Central memory CD8-positive, alpha-beta T cell (primary cell): ENCODE data around the gene SEC14L1.

ENCODE experiments used
- ATAC-seq: fragments of 150-1000 bp; cut with Tn5 transposase; replicated peaks from 2 replicates; pipeline ENCODE4 v1.10.0; 2022; ENCODE audit warnings: mild to moderate bottlenecking, moderate FRiP score, moderate number of reproducible peaks; ENCODE audit not compliant: poor library complexity, severe bottlenecking; ENCODE audit errors: extremely low read depth
- DNase-seq, 2 donors: peaks; one replicate each; pipeline ENCODE4 v3.0.0; 2021; ENCODE audit warnings: low spot score in 2 of 2
- H3K27ac Mint-ChIP-seq: one replicate; pipeline ENCODE4 v1.8.0; 2022; ENCODE audit warnings: low read depth, mild to moderate bottlenecking, moderate library complexity, mixed read lengths
- H3K27me3 Mint-ChIP-seq: one replicate; pipeline ENCODE4 v1.8.0; 2022; ENCODE audit warnings: mixed read lengths
- H3K36me3 Mint-ChIP-seq: one replicate; pipeline ENCODE4 v1.8.0; 2022; ENCODE audit warnings: mild to moderate bottlenecking, moderate library complexity, mixed read lengths; ENCODE audit not compliant: insufficient read depth
- H3K4me1 Mint-ChIP-seq: one replicate; pipeline ENCODE4 v1.8.0; 2022; ENCODE audit warnings: mixed read lengths
- H3K4me3 Mint-ChIP-seq: one replicate; pipeline ENCODE4 v1.8.0; 2022; ENCODE audit warnings: mild to moderate bottlenecking, moderate library complexity, mixed read lengths
- H3K9me3 Mint-ChIP-seq: one replicate; pipeline ENCODE4 v1.8.0; 2022; ENCODE audit warnings: mixed read lengths

SEC14L1 gene

GRCh38 chr17:77163001-77163400 is 22.2 kb downstream of the SEC14L1 start:
- Mint-ChIP-seq H3K36me3 (peaks cover 10% of the 10 kb centered on the region), H3K27ac (no peak overlapping the region), H3K9me3 (no peaks in the 10 kb centered on the region), H3K4me3 (no peak overlapping the region), H3K27me3 (no peaks in the 10 kb centered on the region), H3K4me1 (peaks cover 38% of the 10 kb centered on the region)
- no peak for ATAC-seq
- no peak for DNase-seq

DNA sequence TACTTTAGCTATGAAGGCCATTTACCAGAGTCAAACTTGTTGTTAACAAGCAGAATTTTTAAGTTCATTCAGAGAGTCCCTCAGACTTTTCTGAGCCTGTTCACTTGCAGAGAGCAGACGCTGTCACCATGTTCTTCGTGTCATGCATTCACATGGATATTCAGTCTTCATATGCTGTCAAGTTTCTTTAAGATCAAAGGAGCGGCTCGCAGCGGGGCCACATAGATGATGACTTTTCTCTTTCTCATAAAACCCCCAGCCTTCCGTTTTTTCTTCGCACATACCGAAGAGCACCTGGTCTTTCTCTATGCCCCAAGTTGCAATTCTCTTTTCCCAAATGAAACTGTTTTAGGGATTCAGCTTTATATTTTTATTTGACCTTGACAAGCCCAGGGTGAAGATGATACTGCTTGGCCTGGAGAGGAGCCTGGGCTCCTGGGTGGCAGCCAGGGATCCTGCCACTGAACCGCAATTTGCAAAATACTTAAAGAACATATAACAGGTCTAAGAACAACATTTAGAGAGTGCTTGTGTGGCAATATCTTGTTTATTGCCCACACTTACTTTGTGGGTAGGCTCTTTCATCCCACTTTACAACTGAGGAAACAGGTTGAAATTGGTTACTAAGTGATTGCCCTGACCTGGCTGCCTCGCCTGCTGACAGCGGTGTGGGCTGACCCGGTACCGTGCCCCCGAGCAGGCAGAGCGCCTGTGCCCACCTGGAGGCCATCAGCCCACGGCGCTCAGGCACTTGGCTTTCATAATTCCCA is 22.9 kb downstream of the SEC14L1 start:
- no peaks in the 10 kb centered on the region for H3K27me3 Mint-ChIP-seq
- DNase-seq (no peak), ATAC-seq (no peak)
- H3K4me1 Mint-ChIP-seq, result peaks cover 33% of the 10 kb centered on the region
- H3K27ac Mint-ChIP-seq, result no peak overlapping the region
- H3K36me3 Mint-ChIP-seq, result peaks cover 8% of the 10 kb centered on the region
- H3K4me3 Mint-ChIP-seq, result no peak overlapping the region
- no peaks in the 10 kb centered on the region for H3K9me3 Mint-ChIP-seq

DNA sequence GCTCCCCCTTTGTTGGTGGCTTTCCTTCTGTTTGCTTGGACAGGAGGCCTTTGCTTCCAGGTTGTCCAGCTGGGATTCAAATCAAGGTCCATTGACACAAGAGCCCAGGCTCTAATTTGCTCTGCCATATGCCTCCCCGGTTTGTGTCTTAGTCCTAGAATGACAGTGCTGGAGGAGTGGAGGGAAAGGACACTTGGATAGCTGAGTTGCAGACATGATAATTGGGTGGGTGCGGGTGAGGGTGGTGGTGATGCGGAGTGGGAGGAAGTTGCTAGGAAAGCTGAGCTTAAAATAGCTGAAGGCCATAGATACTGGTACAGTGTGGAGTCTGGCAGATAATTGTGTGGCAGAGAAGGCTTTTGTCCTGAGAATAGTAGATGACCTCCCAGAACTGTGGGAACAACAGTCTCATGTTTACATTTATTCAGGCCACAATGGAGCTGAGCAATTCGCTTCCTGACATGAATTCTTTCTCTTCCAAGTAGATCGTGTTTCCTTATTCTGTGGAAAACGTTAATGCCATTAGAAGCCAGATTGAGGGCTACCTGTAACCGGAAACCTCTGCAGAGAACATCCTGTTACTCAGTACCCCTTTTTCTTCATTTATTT is 23.8 kb downstream of the SEC14L1 start:
- H3K27me3 Mint-ChIP-seq, result no peaks in the 10 kb centered on the region
- ATAC-seq, result no peak

DNA sequence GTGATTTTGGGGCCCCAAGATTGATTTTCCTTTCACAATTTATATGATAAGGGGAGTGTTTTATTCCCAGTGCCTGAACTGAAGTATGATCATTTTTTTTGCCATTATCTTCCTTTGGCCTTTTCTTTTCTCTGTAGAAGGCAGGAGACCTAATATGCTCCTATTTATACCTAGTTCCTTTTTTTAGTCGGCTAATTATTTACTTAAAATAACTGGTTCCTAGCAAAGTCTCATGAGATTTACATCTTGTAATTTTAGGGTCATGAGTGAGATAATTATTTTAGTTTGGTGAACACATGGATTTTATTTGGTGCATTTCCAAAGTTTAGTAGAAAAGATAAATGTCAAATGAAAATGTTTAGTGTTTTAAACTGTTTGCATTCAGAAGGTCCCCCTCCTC is 24.8 kb downstream of the SEC14L1 start:
- Mint-ChIP-seq H3K27me3 (no peaks in the 10 kb centered on the region), H3K9me3 (no peaks in the 10 kb centered on the region), H3K36me3 (peaks cover 8% of the 10 kb centered on the region), H3K4me3 (no peak overlapping the region), H3K4me1 (peaks cover 47% of the 10 kb centered on the region), H3K27ac (no peak overlapping the region)
- no peak for ATAC-seq
- DNase-seq, result no peak

More for the DNA sequence above, 23.8 kb downstream of the SEC14L1 start:
- Mint-ChIP-seq H3K27ac (no peak overlapping the region), H3K9me3 (no peaks in the 10 kb centered on the region), H3K4me1 (peaks cover 37% of the 10 kb centered on the region), H3K36me3 (peaks cover 8% of the 10 kb centered on the region), H3K4me3 (no peak overlapping the region)
- no peak for DNase-seq

DNA sequence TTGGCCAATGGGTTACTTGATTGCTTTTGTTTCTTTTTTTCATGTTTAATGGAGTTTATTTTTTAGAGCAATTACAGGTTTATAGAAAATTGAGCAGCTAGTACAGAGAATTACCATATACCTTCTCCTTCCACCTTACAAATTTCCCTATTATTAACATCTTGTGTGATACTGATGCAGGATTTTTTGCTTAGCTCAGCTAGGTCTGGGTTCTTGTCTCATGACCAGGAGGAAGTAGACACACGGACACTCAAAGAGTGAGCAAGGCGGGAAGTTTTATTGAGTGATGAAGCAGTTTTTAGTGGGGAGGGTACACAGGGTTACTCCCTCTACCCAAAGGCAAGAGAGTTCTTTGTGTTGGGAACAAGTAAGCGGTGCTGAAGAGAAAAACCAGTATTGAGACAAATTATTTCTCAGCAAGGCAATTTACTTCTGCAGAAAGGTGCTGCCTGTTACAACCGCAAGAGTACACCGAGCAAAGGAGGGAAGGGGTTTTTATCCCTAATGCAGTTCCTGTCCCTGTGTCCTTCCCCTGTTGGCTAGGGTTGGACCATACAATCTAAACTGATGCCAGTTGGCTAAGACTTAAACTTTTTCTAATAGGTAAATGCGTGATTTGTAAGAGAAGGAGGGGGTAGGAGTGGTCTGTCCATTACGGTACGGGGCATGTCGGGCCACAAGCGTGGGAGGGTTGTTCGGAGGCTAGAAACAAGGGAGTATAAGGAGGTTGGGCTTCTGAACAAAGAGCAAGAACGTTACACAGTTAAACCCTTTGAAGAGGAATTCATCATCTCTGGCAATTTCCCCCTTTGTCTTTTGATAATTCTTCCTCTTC is 26.9 kb downstream of the SEC14L1 start:
- Mint-ChIP-seq H3K4me3 (no peak overlapping the region), H3K27me3 (no peaks in the 10 kb centered on the region), H3K36me3 (peaks cover 8% of the 10 kb centered on the region), H3K4me1 (peaks cover 46% of the 10 kb centered on the region), H3K9me3 (no peaks in the 10 kb centered on the region), H3K27ac (no peak overlapping the region)
- no peak for ATAC-seq
- DNase-seq, result no peak

GRCh38 chr17:77173104-77173503 is 32.3 kb downstream of the SEC14L1 start:
- ATAC-seq (no peak), DNase-seq (no peak)
- Mint-ChIP-seq H3K36me3 (peaks cover 1% of the 10 kb centered on the region), H3K4me1 (peaks cover 24% of the 10 kb centered on the region), H3K27me3 (no peaks in the 10 kb centered on the region), H3K4me3 (no peak overlapping the region), H3K27ac (no peak overlapping the region), H3K9me3 (peaks cover 7% of the 10 kb centered on the region)

GRCh38 chr17:77174928-77175661 is 34.3 kb downstream of the SEC14L1 start:
- no peak for DNase-seq
- H3K9me3 Mint-ChIP-seq, result peaks cover 7% of the 10 kb centered on the region
- peaks cover 24% of the 10 kb centered on the region for H3K4me1 Mint-ChIP-seq
- no peak overlapping the region for H3K4me3 Mint-ChIP-seq
- no peaks in the 10 kb centered on the region for H3K27me3 Mint-ChIP-seq
- H3K36me3 Mint-ChIP-seq, result peaks cover 5% of the 10 kb centered on the region
- H3K27ac Mint-ChIP-seq, result no peak overlapping the region
- no peak for ATAC-seq

GRCh38 chr17:77177002-77177741 is 36.4 kb downstream of the SEC14L1 start:
- H3K27ac Mint-ChIP-seq, result no peak overlapping the region
- peaks cover 7% of the 10 kb centered on the region for H3K9me3 Mint-ChIP-seq
- peaks cover 6% of the 10 kb centered on the region for H3K36me3 Mint-ChIP-seq
- DNase-seq (no peak), ATAC-seq (no peak)
- no peaks in the 10 kb centered on the region for H3K27me3 Mint-ChIP-seq
- peaks cover 27% of the 10 kb centered on the region for H3K4me1 Mint-ChIP-seq
- H3K4me3 Mint-ChIP-seq, result no peak overlapping the region

DNA sequence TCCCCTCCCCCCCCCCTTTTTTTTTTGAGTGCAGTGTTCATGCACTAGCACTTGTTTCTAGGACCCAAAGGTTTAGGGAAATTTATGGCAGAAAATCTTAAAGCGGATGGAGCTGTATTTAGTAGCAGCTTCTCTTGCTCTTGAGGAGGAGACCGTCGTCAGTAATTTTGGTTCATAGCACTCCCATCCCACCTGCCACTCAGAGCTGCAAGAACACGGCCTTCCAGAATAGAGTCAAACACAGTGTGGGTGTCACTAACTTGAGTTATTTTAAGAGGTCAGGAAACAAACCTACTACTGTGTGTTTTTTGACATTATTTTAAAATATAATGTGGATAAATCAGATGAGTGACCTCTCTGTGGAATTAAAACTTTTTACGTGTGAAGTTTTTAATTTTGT is 37.3 kb downstream of the SEC14L1 start:
- H3K36me3 Mint-ChIP-seq, result peaks cover 9% of the 10 kb centered on the region
- DNase-seq (no peak), ATAC-seq (no peak)
- H3K4me3 Mint-ChIP-seq, result no peak overlapping the region
- no peak overlapping the region for H3K27ac Mint-ChIP-seq
- H3K4me1 Mint-ChIP-seq, result peaks cover 31% of the 10 kb centered on the region
- H3K9me3 Mint-ChIP-seq, result peaks cover 7% of the 10 kb centered on the region
- no peaks in the 10 kb centered on the region for H3K27me3 Mint-ChIP-seq

- Mint-ChIP-seq H3K9me3 (peaks cover 7% of the 10 kb centered on the region), H3K36me3 (peaks cover 7% of the 10 kb centered on the region), H3K27me3 (no peaks in the 10 kb centered on the region), H3K4me3 (no peak overlapping the region), H3K27ac (no peak overlapping the region), H3K4me1 (peaks cover 32% of the 10 kb centered on the region)
- ATAC-seq (no peak), DNase-seq (no peak)
Measured at GRCh38 chr17:77178563-77178962, 37.8 kb downstream of the SEC14L1 start.

- Mint-ChIP-seq H3K9me3 (no peaks in the 10 kb centered on the region), H3K27me3 (no peaks in the 10 kb centered on the region), H3K27ac (no peak overlapping the region), H3K4me1 (peaks cover 32% of the 10 kb centered on the region), H3K4me3 (no peak overlapping the region), H3K36me3 (peaks cover 7% of the 10 kb centered on the region)
- ATAC-seq (no peak), DNase-seq (no peak)
Measured at GRCh38 chr17:77180503-77181357, 40.0 kb downstream of the SEC14L1 start.
